DND-41 (cell line): ENCODE results near the gene USP6.

Source experiments
- EZH2 ChIP-seq: IDR thresholded peaks from 3 replicates; pipeline ENCODE4 v1.6.1; 2012; ENCODE audit warnings: borderline replicate concordance, low read depth, mild to moderate bottlenecking, moderate library complexity, low read length, inconsistent platforms; ENCODE audit not compliant: severe bottlenecking
- TF ChIP-seq, protein P1 (sequence below): IDR thresholded peaks from 2 replicates; pipeline ENCODE4 v1.5.1; 2012; ENCODE audit warnings: borderline replicate concordance, low read length, moderate library complexity, mild to moderate bottlenecking; ENCODE audit not compliant: poor library complexity, severe bottlenecking; ENCODE audit errors: extremely low read depth

GRCh38 chr17:5111402-5112204, 4.2 kb upstream of the USP6 start, which contains the start of gene ZNF232:
- TF ChIP-seq, protein P1, sequence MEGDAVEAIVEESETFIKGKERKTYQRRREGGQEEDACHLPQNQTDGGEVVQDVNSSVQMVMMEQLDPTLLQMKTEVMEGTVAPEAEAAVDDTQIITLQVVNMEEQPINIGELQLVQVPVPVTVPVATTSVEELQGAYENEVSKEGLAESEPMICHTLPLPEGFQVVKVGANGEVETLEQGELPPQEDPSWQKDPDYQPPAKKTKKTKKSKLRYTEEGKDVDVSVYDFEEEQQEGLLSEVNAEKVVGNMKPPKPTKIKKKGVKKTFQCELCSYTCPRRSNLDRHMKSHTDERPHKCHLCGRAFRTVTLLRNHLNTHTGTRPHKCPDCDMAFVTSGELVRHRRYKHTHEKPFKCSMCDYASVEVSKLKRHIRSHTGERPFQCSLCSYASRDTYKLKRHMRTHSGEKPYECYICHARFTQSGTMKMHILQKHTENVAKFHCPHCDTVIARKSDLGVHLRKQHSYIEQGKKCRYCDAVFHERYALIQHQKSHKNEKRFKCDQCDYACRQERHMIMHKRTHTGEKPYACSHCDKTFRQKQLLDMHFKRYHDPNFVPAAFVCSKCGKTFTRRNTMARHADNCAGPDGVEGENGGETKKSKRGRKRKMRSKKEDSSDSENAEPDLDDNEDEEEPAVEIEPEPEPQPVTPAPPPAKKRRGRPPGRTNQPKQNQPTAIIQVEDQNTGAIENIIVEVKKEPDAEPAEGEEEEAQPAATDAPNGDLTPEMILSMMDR, result no peak
- no peak for TF ChIP-seq EZH2
